ENCODE measurements around the gene ZC3H12D.
"Not testable (repeated sequence)": the region's sequence is repeated elsewhere in the genome, so short reads cannot be mapped to it uniquely, and the experiment has no call there.

Gene ZC3H12D

DNA sequence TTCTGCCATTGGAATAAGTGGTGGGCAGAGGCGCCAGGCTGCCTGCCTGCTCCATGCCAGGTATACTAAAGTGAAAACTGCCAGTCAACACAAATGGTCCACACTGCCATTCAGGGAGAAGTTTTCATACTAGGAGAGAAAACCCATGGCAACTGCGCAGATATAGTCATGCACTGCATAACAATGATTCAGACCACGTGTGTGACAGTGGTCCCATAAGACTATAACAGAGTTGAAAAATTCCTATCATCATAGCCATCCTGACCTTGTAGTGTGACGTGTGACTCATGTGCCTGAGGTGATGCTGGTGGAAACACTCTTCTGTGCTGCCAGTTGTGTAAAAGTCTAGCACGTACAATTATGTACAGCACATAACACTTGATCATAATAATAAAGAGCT is 25.1 kb downstream of the ZC3H12D start:
- no peak for DNase-seq (ENCODE audit: low spot score)

DNA sequence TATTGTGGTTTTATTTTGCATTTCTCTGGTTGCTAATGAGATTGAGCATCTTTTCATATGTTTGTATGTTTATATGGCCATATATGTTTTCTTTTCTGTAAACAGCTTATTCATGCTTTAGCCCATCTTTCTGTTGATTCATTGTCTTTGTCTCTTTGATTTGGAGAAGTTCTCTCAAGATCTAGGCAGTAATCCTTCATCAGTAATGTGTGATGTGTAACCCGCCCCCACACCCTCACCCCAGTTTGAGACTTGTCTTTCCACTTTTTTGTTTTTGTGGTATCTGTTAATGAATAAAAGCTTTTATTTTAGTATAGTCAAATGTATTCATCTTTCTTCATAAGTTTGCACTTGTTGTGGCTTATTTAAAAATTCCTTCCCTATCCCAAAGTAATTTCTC is 26.0 kb downstream of the ZC3H12D start:
- no peak for DNase-seq (ENCODE audit: low spot score)

DNA sequence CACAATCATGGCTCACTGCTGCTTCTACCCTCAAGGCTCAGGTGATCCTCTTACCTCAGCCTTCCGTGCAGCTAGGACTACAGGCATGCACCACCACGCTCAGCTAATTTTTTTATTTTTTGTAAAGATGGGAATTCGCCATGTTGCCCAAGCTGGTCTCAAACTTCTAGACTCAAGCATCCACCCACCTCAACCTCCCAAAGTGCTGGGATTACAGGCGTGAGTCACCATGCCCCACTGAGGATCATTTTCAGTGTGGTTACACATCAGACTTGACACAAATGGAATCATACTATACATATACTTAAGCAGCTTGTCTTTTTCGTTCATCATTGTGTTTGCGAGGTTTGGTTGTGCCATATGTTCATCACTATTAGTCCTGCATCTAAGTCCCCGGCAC is 26.6 kb downstream of the ZC3H12D start:
- DNase-seq (ENCODE audit: low spot score) = no peak

DNA sequence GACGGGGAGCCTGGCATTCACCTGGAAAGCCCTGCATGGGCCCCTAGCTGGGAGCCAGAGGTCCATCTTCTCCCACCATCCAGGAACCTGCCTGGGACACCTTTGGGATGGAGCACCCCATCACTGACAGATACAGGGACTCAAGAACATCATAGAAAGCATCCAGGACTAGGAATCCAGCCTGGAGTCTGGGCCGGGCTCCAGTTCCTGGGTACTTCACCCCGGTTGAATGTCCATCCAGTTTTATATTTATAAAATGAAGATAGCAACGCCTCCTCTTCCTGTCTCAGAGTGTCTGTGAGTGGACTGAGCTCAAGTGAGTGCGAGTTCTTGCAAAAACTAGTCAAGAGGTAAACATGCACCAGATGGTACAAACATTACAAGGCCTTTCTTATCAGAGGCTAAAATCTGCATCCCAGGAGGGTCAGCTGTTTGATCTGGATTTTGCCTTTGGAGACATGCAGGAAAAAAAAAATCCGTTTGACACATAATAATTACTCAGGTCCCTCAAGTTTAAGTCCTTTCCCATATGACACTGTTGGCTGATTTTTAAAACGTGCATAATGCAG is 27.4 kb downstream of the ZC3H12D start:
- DNase-seq (ENCODE audit: low spot score) = no peak

DNA sequence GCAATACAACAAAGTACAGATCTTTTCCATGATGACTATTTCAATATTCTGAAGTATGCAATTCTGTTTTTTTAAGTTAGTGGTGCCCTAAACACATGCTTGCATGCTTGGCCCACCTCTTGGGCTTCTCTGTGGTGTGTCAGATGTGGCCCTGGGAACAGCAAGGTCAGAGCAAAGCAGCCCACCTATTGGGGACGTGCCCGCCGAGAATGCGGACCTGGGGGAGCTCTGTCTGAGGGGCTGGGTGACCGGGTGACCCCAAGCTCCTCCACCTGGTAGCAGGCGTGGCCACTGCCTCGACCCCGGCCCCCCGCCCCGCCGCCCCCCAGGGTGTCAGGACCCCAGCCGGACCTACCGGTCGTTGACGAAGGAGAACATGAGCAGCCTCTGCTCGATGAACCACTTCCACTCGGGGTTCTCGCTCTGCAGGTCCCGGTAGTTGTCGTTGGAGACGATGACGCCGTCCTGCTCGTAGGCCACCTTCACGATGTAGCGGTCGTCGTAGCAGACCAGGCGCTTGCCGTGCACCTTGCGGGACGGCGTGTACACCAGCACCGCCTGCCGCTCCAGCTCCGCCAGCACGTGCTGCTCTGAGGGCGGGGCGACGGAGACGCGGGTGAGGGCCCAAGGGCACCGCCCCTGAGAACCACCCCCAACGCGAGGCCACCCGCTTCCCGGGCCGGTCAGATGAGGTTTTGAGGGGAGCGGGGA is 28.3 kb downstream of the ZC3H12D start:
- DNase-seq (ENCODE audit: low spot score) = no peak

DNA sequence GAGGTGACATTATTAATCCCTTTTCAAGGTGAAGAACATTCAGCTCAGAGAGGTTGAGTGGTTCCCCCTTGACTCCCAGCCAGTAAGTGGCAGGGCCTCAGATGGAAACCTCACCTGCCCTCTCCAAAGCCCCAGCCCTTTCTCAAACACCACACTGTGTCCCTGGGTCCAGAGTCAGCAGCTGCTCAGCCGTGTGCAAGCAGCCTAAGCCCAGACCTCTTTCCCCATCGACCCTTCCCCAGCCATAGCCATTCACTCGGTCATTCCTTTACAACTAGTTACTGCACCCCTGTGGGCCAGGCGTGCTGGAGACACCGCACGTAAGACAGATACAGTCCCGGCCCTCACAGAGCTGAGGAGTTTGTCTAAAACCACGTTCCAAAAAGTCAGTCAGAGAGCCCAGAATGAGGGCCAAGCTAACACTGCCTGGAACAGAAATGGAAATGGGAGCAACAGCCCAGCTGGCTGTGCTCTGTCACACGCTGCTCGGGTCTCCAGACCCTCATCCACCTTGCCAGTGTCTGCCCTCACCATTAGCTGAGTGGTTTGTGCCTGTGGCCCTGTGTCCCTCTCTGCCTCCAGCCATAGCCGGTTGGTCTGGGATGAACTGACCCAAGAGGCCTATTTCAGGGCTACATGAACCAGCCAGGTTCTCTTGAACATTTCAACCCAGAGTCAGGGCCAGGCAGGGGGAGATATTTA is 29.6 kb downstream of the ZC3H12D start:
- DNase-seq (ENCODE audit: low spot score) = no peak

DNA sequence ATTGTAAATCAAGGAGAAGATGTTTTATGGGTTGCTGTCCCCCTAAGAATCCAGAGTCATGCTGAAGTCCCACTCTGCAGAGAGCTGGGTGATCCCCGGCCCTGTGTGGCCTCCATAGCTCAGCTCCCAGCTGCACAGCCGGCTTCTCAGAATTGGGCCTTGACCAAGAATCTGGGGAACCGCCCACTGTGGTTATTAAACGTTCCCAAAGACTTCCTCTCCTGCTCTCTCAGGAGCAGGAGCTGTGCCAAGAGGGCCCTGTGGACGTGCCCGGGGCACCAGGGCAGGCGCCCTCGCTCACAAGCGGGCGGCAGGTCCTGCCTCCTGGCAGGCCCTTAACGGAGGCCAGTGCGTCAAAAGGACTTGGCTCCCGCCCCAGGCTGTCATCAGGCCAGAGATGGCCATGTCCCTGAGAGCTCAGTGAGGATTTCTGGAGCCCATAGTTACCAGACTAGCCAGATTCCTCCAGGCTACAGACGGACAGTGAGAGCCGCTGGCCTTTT is 30.4 kb downstream of the ZC3H12D start:
- no peak for DNase-seq (ENCODE audit: low spot score)

DNA sequence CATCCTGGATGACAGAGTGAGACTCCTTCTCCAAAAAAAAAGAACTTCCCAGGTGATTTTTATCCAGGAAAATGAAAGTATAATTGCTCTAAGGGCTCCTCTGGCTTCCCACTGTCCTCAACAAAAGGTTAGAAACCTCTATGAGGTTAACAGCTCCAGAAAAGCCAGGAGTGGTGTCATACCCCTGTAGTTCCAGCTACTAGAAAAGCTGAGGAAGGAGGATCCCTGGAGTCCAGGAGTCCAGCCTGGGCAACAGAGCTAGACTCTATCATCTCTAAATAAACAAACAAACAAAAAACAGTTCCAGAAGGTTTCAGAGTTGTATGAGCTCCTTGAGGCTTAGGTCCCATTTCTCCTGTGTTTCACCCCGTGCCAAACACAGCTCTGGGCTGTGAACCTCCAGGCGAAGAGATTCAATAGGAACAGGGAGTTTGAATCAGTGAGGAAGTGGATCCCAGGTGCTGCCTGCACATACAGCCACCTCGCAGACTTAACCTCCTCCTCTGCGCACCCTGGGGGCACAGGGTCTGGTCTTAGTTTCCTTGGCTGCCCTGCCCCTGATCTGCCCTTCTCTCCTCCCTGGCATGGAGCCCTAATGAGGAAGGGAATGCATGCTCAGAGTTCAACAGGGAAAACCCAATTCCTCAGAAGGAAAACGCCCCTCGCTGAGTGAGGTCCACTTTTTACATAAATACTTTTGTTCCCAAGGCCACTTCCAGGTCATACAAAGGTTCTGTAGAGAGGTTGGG is 31.0 kb downstream of the ZC3H12D start:
- DNase-seq (ENCODE audit: low spot score) = no peak

DNA sequence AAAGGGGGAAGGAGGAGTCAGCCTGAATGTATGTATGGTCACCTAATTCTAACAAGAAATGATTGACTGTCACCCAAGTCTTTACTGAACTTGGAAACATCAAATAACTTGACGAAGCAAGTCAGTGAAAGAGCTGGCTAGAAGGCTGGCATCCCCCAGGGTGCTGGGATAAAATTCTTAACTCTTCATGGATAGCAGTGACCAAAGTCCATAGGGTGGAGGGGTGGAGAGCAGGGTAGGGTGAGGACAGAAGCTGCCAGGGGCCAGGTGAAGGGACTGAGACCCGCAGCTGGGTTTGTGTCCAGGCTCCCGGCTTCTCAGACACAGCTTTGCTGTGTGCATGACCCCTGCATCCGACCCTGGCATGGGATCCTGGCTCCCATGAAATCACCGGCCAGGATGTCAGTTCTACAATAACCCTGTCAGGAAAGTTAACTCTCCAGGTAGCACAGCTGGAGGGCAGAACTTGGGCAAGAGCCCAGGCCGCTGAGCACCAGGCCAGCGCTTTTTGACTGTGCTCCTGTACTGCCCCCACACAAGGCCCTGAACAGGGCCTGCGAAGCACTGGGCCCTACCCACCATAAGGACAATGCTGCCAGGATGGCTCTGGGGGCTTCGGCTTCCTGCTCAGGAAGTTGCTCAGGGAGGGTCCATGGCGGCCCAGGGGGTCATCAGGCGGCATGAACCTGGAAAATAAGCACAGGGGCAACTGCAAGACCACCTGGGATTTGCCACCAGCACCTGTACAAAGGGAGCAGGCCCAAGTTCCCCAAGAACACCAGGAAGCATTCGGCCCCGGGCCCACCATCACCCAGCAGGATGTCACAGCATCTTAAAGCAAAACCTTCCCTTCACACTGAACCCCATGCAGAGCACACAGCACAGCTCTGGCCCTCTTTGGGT is 32.5 kb downstream of the ZC3H12D start:
- DNase-seq (ENCODE audit: low spot score) = no peak

DNA sequence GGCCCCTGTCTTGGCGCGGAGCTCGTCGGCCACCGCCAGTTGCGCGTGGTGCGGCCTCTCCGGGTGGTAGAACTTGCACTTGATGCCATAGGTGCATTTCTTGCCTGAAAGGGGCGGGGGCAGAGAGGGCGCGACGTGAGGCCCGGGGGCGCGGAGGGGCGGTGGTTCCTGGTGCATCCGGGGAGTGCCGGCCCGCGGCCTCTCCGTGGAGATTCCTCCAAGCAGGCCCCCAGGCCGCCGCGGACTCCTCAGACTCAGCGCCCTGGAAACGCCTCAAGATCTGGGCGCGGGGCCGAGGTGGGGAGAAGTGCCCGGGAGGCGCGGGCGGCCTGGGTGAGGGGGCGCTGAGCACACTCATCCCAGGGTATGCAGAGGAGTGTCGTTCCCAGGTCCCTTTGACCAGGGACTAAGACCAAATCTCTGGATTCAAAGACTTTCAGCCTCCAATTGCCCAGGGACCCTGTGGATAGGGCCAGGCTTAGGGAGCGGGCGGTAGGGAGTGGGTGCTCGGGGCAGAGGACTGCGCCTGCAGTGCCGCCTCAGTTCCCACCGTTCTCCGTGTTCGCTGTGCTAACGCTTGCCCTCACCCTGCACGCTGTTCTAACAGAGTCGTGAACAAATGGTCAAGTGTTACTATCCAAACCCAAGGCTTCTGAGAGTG is 33.3 kb downstream of the ZC3H12D start:
- no peak for DNase-seq (ENCODE audit: low spot score)

DNA sequence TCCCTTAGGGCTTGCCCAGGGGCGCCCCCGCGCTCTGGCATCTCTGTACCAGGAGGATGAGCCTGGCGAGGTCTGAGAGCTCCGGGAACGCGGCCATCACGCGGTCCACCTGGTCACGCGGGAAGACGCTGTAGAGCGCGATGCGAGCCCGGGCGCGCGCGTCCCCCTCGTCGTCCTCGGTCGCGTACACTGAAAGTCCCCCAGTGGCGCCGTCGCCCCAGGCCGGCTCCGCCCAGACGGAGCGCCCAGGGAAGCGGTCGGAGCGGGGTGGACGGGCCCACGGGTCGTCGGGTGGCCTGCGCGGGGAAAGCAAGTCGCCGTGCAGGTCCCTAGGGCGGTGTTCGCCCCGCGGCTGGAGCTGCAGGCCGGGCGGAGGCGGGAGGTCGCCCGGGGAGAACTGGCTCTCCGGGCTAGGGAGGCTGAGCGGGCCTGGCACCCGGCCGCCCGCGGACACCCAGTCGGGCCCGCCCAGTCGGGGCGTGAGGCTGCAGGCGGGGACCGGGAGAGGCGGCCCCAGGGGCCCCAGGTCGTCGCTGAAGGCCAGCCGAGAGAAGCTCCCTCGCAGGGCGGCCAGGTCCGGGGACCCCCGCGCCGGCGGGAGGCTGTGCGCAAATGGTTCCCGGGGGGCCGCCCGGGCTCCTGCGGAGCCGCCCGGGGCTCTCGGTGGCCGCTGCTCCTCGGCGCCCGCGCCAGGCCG is 34.0 kb downstream of the ZC3H12D start:
- no peak for DNase-seq (ENCODE audit: low spot score)

DNA sequence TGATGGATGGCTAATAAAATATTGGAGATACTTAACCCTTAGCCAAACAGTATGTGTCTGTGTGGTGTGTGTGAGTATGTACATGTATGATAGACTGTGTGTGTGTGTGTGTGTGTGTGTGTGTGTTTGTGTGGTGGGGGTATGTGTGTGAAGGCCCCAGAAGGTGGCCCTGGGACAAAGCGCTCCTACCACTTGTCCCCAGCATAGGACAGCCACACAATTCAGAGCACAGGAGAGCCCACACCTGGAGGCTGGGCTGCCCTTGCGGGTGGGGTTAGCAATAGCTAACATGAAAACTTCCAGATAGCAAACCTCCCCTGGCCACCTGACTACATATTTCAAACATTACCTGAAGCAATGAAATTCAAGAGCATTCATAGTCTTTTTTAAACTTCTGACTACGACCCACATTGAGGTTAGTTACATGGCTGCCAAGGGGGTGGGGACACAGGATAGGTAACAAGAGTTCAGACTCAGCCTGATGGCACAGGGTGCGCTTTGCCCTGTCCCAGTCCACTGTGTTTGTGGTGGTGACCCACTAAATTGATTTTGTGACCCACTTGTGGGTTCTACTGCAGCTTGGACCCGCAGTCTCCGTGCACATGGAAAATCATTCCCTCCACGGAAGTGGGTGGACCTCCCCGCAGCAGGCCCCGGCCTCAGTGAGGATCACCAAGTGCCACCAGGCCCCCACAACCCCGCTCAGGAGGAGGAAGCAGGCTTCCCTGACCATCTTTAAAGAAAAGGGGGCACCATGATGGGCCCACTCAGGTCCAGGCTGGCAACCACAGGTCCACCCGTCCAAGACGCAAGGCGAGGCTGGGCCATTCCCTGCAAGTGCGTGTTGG is 34.8 kb downstream of the ZC3H12D start:
- no peak for DNase-seq (ENCODE audit: low spot score)

DNA sequence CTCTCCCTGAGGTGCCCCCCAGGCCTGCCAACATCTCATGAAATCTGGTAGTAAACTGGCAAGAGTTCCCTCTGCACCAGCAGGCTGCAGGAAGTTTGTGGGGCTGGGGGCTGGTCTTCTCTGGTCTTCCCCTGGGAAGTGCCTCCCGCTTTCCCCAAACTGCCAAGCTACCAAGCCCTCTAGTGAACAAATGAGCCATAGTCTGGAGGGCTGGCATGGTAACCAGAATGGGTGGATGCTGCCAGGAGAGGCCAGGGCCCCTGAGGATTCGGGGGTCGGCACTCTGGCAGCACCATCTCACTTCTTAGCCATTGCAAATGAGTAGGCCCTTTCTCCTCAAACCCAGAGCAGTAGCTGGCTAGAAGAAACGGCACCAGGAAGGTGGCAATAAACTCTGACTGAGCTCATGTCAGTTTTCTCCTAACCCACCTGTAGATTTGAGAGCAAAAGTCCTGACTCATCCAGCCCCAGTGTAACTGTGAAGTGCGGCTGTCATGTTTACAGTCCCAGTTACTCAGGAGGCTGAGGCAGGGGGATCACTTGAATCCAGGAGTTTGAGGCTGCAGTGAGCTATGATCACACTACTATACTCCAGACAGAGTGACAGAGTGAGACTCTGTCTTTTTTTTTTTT is 35.9 kb downstream of the ZC3H12D start:
- DNase-seq (ENCODE audit: low spot score) = no peak

DNA sequence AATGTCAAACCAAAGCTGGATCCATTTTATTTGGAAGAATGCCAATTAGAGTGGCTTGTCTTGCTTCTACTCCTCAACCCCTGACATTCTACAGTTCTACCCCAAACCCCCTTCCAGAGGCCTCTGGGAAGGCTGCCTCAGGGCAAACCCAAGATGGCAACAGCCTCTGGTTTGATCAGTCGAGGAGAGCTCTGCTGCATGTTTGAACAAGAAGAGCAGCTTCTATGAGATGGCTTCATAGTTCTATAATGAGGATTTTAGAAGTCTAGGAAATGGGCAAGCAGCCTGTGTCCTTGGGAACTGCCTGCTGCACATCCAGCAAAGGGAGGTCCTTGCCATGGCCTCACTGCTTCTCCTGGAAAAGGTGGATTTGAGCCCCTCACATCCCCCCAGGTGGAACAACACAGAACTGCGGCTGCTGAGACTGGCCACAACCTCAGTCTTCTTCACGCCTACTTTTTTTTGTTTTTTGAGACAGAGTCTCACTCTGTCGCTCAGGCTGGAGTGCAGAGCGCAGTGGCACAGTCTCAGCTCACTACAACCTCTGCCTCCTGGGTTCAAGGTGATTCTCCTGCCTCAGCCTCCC is 37.9 kb downstream of the ZC3H12D start:
- DNase-seq (ENCODE audit: low spot score) = no peak

DNA sequence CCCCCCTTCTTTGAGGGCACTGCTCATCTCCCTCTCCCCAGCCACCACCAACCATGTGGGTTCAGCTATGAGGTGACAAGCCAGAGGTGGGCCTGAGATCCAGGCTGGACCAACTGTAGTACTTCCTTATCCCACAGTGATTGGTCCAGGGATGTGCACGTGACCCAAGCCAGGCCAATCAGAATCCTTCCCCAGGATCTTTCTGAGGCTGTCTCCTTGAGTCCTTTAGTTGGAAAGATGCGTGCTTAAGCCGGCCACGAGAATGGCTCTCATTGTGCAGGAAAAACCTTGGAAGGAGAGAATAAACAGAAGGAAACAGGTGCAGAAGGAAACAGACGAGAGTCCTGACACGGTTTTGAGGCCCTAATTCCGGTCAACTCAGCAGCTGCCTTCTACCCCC is 39.2 kb downstream of the ZC3H12D start:
- no peak for DNase-seq (ENCODE audit: low spot score)

DNA sequence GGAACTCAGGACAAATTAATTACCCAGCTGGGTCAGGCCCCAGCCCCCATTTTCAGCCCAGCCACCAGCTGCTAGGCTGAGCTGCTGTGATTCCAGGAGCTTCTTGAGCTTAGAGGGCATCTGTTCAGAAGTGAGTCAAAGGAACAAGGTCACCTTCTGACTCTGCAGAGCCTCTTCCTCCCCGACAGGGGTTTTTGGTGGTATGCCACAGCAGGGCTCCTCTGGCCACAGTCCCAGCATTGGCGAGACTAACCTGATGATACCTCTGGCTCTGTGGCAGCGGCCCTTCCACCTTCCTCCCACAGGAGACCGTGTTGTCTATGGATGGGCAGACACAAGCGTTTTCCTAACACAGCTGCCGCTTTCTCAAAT is 39.7 kb downstream of the ZC3H12D start:
- DNase-seq (ENCODE audit: low spot score) = no peak

DNA sequence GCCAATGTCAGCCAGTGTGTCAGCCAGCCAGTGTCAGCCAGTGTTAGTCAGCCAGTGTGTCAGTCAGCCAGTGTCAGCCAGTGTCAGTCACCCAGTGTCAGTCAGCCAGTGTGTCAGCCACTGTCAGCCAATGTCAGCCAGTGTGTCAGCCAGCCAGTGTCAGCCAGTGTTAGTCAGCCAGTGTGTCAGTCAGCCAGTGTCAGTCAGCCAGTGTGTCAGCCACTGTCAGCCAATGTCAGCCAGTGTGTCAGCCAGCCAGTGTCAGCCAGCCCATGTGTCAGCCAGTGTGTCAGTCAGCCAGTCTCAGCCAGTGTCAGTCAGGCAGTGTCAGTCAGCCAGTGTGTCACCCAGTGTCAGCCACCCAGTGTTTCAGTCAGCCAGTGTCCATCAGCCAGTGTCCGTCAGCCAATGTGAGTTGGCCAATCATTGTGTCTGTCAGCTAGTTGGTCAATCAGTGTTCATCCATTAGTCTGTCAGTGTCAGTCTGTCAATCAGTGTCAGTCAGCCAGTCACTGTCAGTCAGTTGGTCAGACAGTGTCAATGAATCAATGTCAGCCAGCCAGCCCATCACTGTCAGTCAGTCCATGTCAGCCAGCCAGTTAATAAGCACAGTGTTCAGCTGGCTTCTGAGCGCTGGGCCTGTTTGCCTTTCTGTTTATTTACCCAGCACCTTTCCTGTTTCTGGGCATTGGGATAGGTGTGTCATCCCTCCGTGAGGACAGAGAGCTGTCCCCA is 40.3 kb downstream of the ZC3H12D start:
- not testable (repeated sequence) for DNase-seq (ENCODE audit: low spot score)

Data from COLO829 (cell line).